ENCODE results near the gene LIX1.

LIX1 gene

GRCh38 chr5:97043511-97043910 lies 98.9 kb downstream of the LIX1 start:
- Histone ChIP-seq H3K4me1 (ENCODE audit: insufficient read depth, low read length) (no peaks in the 10 kb centered on the region), H3K4me3 (ENCODE audit: low read depth in 1 of 2, low read length in 2 of 2) (no peak overlapping the region), H3K9me3 (ENCODE audit: low read length) (no peaks in the 10 kb centered on the region), H3K36me3 (ENCODE audit: insufficient read depth, low read length) (no peaks in the 10 kb centered on the region), H3K9ac (ENCODE audit: low read length) (no peak overlapping the region), H3K27ac (ENCODE audit: low read depth, low read length) (no peak overlapping the region), H3K27me3 (ENCODE audit: control insufficient read depth in 1 of 2, insufficient read depth in 2 of 2, low read length in 2 of 2) (no peaks in the 10 kb centered on the region)

- no peak overlapping the region for H3K27ac ChIP-seq (ENCODE audit: low read depth, low read length)
- H3K4me3 ChIP-seq (ENCODE audit: low read depth in 1 of 2, low read length in 2 of 2): no peak overlapping the region
- H3K36me3 ChIP-seq (ENCODE audit: insufficient read depth, low read length): no peaks in the 10 kb centered on the region
- H3K4me1 ChIP-seq (ENCODE audit: insufficient read depth, low read length): no peaks in the 10 kb centered on the region
- no peaks in the 10 kb centered on the region for H3K27me3 ChIP-seq (ENCODE audit: control insufficient read depth in 1 of 2, insufficient read depth in 2 of 2, low read length in 2 of 2)
- H3K9me3 ChIP-seq (ENCODE audit: low read length): no peaks in the 10 kb centered on the region
- no peak overlapping the region for H3K9ac ChIP-seq (ENCODE audit: low read length)
These were observed 99.4 kb downstream of the LIX1 start for GRCh38 chr5:97042996-97043395.

Measured in muscle layer of colon (tissue), 2 donors.